ENCODE data around the gene P2RY2. TPM values are rescaled to one million over a fixed set of nuclear protein-coding genes. Genes with fewer than 3 reads are reported as not detected.

P2RY2 gene
- total and polyA plus RNA-seq, 9 of the 15 experiments (the other 6 are each of a cell fraction or from before 2014, with no cell fraction given), result not detected

DNA sequence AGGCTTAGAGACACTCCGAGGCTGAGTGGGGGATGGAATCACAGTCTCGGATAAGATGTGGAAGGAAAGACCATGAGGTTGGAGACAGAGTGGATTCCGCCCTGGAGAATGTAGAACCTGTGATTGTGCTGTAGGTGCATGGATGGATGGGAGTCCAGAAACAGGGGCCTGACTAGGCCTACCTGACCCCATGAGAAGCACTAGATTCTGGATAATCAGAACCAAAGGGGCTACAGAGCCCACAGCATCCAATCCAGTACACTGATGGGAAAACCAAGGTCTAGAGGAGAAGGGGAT is 43.6 kb upstream of the P2RY2 start (continued):
- TF ChIP-seq, protein P1, sequence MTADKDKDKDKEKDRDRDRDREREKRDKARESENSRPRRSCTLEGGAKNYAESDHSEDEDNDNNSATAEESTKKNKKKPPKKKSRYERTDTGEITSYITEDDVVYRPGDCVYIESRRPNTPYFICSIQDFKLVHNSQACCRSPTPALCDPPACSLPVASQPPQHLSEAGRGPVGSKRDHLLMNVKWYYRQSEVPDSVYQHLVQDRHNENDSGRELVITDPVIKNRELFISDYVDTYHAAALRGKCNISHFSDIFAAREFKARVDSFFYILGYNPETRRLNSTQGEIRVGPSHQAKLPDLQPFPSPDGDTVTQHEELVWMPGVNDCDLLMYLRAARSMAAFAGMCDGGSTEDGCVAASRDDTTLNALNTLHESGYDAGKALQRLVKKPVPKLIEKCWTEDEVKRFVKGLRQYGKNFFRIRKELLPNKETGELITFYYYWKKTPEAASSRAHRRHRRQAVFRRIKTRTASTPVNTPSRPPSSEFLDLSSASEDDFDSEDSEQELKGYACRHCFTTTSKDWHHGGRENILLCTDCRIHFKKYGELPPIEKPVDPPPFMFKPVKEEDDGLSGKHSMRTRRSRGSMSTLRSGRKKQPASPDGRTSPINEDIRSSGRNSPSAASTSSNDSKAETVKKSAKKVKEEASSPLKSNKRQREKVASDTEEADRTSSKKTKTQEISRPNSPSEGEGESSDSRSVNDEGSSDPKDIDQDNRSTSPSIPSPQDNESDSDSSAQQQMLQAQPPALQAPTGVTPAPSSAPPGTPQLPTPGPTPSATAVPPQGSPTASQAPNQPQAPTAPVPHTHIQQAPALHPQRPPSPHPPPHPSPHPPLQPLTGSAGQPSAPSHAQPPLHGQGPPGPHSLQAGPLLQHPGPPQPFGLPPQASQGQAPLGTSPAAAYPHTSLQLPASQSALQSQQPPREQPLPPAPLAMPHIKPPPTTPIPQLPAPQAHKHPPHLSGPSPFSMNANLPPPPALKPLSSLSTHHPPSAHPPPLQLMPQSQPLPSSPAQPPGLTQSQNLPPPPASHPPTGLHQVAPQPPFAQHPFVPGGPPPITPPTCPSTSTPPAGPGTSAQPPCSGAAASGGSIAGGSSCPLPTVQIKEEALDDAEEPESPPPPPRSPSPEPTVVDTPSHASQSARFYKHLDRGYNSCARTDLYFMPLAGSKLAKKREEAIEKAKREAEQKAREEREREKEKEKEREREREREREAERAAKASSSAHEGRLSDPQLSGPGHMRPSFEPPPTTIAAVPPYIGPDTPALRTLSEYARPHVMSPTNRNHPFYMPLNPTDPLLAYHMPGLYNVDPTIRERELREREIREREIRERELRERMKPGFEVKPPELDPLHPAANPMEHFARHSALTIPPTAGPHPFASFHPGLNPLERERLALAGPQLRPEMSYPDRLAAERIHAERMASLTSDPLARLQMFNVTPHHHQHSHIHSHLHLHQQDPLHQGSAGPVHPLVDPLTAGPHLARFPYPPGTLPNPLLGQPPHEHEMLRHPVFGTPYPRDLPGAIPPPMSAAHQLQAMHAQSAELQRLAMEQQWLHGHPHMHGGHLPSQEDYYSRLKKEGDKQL (CRISPR knock-in tag; IDR thresholded peaks at IDR 0.05; ENCODE audit: borderline replicate concordance), result no peak
- TF ChIP-seq IFI16 (CRISPR knock-in tag; IDR thresholded peaks at IDR 0.05), result no peak

DNA sequence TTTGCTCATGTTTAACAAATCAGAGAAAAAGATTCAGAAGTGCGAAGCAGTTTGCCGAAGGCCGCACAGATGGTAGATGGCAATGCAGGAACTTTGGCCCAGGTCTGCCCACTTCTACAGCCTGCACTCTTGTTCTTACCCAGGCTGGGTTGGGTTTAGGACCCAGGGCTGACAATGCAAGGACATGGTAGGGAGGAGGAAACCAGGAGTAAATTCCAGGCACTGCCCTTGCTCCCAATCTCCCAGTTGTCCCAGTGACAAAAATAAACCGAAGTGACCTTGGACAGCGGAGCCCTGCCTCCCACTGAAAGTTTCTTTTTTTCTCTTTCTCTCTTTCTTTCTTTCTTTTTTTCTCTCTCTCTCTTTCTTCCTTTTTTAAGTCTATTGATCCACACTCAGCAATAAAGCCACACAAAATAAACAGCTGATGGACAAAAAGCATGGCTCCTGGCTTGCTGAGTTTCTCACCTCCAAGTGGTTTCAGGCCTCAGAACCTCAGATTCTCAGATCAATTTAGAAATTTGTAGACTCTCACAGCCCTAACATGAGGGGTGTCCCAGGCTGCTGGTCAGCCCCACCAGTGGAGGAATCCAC is 42.4 kb upstream of the P2RY2 start:
- Histone ChIP-seq H3K27ac (ENCODE audit: extremely low read depth, low read depth, low read length) (no peak overlapping the region), H3K4me1 (replicated peaks in 1 of 2; ENCODE audit: control insufficient read depth in 2 of 2, insufficient read depth in 2 of 2, low read length in 2 of 2) (peaks cover 4 to 5% of the 10 kb centered on the region in 2 experiments; a peak in 1 of 5 replicates), H3K36me3 (ENCODE audit: control insufficient read depth, insufficient read depth, low read length) (no peaks in the 10 kb centered on the region), H3K27me3 (ENCODE audit: control insufficient read depth in 2 of 2, insufficient read depth in 2 of 2, low read length in 2 of 2) (no peaks in the 10 kb centered on the region), H3K9me3 (replicated peaks; ENCODE audit: control insufficient read depth, insufficient read depth, low read depth, low read length) (no peaks in the 10 kb centered on the region), H3K9ac (ENCODE audit: insufficient read depth in 1 of 2, low read depth in 2 of 2, low read length in 2 of 2) (no peak overlapping the region), H3K9me1 (ENCODE audit: control insufficient read depth, insufficient read depth, low read length) (no peaks in the 10 kb centered on the region), H2AFZ (ENCODE audit: low read depth, low read length) (no peak overlapping the region), H3K4me2 (ENCODE audit: insufficient read depth, low read length) (no peak overlapping the region), H3K79me2 (ENCODE audit: control insufficient read depth, insufficient read depth, low read length) (no peaks in the 10 kb centered on the region), H3K4me3 (no peak overlapping the region), H4K20me1 (replicated peaks; ENCODE audit: control insufficient read depth, insufficient read depth, low read length) (no peaks in the 10 kb centered on the region)
- in situ Hi-C loops (cut with MboI) (loop anchor here (5.0 kb wide), 1 partner anchor 343 kb away; no protein-coding TSS in a partner anchor), intact Hi-C loops (cut with micrococcal nuclease) (loop anchor here (5.0 kb wide), 1 partner anchor 588 kb away; no protein-coding TSS in a partner anchor)
- ChIA-PET POLR2A (interaction anchor here (0.7 kb wide), 2 partner anchors 13 to 326 kb away, joined by 3 to 4 read pairs; no protein-coding TSS in a partner anchor), CTCF (ENCODE audit: low intra/inter-chr PET ratio) (interaction anchor here (4.3 kb wide), 1 partner anchor 344 kb away, joined by 47 read pairs; no protein-coding TSS in a partner anchor)
- FAIRE-seq (no peak), DNase-seq (ENCODE audit: extremely low read depth in 1 of 4, low spot score in 3 of 4) (no peak), ATAC-seq (no peak)
- 61% methylated on average over 5 of the region's 5 CpGs for WGBS (ENCODE audit: insufficient coverage, low coverage, missing lambda C conversion rate)
- no TSS peak for BruUV-seq (replicated peaks)
- TF ChIP-seq EWSR1 (IDR thresholded peaks at IDR 0.05; ENCODE audit: borderline replicate concordance, low read depth, partially characterized antibody), result no peak
- no peak for TF ChIP-seq RBM34 (IDR thresholded peaks at IDR 0.05; ENCODE audit: borderline replicate concordance, insufficient read depth, low read length)
- no peak for TF ChIP-seq MCM3 (IDR thresholded peaks at IDR 0.05)
- no peak for TF ChIP-seq HNRNPH1 (optimal IDR thresholded peaks at IDR 0.05; ENCODE audit: low read depth, low read length)
- TF ChIP-seq MCM7 (IDR thresholded peaks at IDR 0.05), result no peak
- no peak for TF ChIP-seq RFX1 (IDR thresholded peaks at IDR 0.05)
- no peak for TF ChIP-seq TAL1 (IDR thresholded peaks at IDR 0.05)
- no peak for TF ChIP-seq ZBTB17 (CRISPR knock-in tag; IDR thresholded peaks at IDR 0.05)
- TF ChIP-seq, protein P2, sequence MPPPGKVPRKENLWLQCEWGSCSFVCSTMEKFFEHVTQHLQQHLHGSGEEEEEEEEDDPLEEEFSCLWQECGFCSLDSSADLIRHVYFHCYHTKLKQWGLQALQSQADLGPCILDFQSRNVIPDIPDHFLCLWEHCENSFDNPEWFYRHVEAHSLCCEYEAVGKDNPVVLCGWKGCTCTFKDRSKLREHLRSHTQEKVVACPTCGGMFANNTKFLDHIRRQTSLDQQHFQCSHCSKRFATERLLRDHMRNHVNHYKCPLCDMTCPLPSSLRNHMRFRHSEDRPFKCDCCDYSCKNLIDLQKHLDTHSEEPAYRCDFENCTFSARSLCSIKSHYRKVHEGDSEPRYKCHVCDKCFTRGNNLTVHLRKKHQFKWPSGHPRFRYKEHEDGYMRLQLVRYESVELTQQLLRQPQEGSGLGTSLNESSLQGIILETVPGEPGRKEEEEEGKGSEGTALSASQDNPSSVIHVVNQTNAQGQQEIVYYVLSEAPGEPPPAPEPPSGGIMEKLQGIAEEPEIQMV (tag; conservative IDR thresholded peaks at IDR 0.05; ENCODE audit: low read depth), result no peak
- TF ChIP-seq PYGO2 (tag; IDR thresholded peaks at IDR 0.05), result no peak

Data from K562 (cell line).